Endothelial cell of umbilical vein (primary cell): ENCODE results near the gene FOXK1. TPM values are rescaled to one million over a fixed set of nuclear protein-coding genes. Genes with fewer than 3 reads are reported as not detected.

Source experiments
- BruUV-seq: library from RNA; stranded (reverse); fragments of 400-500 nt; replicated peaks from 2 replicates; lab custom pipeline; 2021; lab: Mats Ljungman, UMichigan
- CTCF ChIA-PET: fragments of 300-600, 350-600 bp; sonication (Branson Sonifier 250); formaldehyde crosslinking; loops from one replicate; lab custom pipeline; 2021; ENCODE audit warnings: antibody characterized with exemption, inconsistent platforms; lab: Charles Lee
- POLR2A ChIA-PET: fragments of 300-600, 350-600 bp; sonication (Branson Sonifier 250); formaldehyde crosslinking; loops from one replicate; lab custom pipeline; 2021; ENCODE audit warnings: antibody characterized with exemption, inconsistent platforms; lab: Charles Lee
- DNase-seq: peaks from one replicate; pipeline ENCODE4 v3.0.0-alpha.2; 2011; ENCODE audit warnings: low read depth, low spot score
- FAIRE-seq: peaks from 2 replicates; lab custom pipeline; 2011; peaks lifted over from hg19 to GRCh38; lab: Jason Lieb, UNC
- H2AFZ ChIP-seq: 2 replicates; pipeline ENCODE4 v1.6.0; 2012; ENCODE audit warnings: low read depth, low read length, control low read depth, inconsistent platforms
- H3K27ac ChIP-seq: 2 replicates; pipeline ENCODE4 v1.5.1; 2011; ENCODE audit warnings: low read depth, mild to moderate bottlenecking, control low read depth, low read length, moderate library complexity; ENCODE audit not compliant: insufficient read depth
- H3K27me3 ChIP-seq, 2 experiments: 2 replicates each; pipeline versions ENCODE4 v1.6.0 to v1.6.1; 2011; ENCODE audit warnings: low read length in 2 of 2, mixed read lengths in 1 of 2; ENCODE audit not compliant: control insufficient read depth in 2 of 2, insufficient read depth in 2 of 2
- H3K36me3 ChIP-seq, 2 experiments: 2 replicates in 1 of 2; 3 replicates in 1 of 2; pipeline ENCODE4 v1.5.1; 2011; ENCODE audit warnings: low read length in 2 of 2, mild to moderate bottlenecking in 1 of 2, moderate library complexity in 1 of 2; ENCODE audit not compliant: control insufficient read depth in 2 of 2, insufficient read depth in 2 of 2; ENCODE audit errors: extremely low read depth in 1 of 2
- H3K4me1 ChIP-seq: 3 replicates; pipeline ENCODE4 v1.5.1; 2011; ENCODE audit warnings: mild to moderate bottlenecking, low read length; ENCODE audit not compliant: control insufficient read depth, insufficient read depth; ENCODE audit errors: extremely low read depth
- H3K4me2 ChIP-seq: 2 replicates; pipeline ENCODE4 v1.6.1; 2011; ENCODE audit warnings: low read length, control low read depth, mixed read lengths; ENCODE audit not compliant: insufficient read depth
- H3K4me3 ChIP-seq, 3 experiments: fragments of 200-600 bp in 1 of 3; sonication (generic), shearing (Covaris generic) in 1 of 3; replicated peaks in 1 of 3; 2 replicates each; pipeline ENCODE4 v1.5.1; 2011 to 2016; ENCODE audit warnings: control low read depth in 3 of 3, low read length in 3 of 3, mild to moderate bottlenecking in 2 of 3, inconsistent platforms in 1 of 3, low read depth in 1 of 3, moderate library complexity in 1 of 3; ENCODE audit not compliant: insufficient read depth in 1 of 3
- H3K79me2 ChIP-seq: 2 replicates; pipeline ENCODE4 v1.6.0; 2012; ENCODE audit warnings: low read length, inconsistent platforms; ENCODE audit not compliant: control insufficient read depth, insufficient read depth
- H3K9ac ChIP-seq: replicated peaks from 2 replicates; pipeline ENCODE3; 2011; ENCODE audit warnings: low read length, control low read depth; ENCODE audit not compliant: insufficient read depth; ENCODE audit errors: extremely low read depth
- H3K9me1 ChIP-seq: replicated peaks from 3 replicates; pipeline ENCODE4 v1.6.0; 2011; ENCODE audit warnings: mild to moderate bottlenecking, low read length; ENCODE audit not compliant: control insufficient read depth, insufficient read depth; ENCODE audit errors: extremely low read depth
- H3K9me3 ChIP-seq: replicated peaks from 2 replicates; pipeline ENCODE4 v1.5.1; 2012; ENCODE audit warnings: low read length, inconsistent platforms; ENCODE audit not compliant: control insufficient read depth, insufficient read depth
- H4K20me1 ChIP-seq: replicated peaks from 2 replicates; pipeline ENCODE3; 2011; ENCODE audit warnings: mild to moderate bottlenecking, low read length; ENCODE audit not compliant: control insufficient read depth, insufficient read depth; ENCODE audit errors: extremely low read depth
- EZH2 ChIP-seq: IDR thresholded peaks from 2 replicates; pipeline ENCODE4 v1.6.1; 2012; ENCODE audit warnings: borderline replicate concordance, low read depth, mild to moderate bottlenecking, moderate library complexity, low read length, inconsistent platforms; ENCODE audit not compliant: severe bottlenecking
- FOS ChIP-seq: IDR thresholded peaks from 2 replicates; pipeline ENCODE4 v1.6.1; 2011; ENCODE audit warnings: mild to moderate bottlenecking, low read length, moderate library complexity, borderline replicate concordance; ENCODE audit not compliant: insufficient read depth
- GATA2 ChIP-seq: IDR thresholded peaks from 2 replicates; pipeline ENCODE4 v1.7.0; 2011; ENCODE audit warnings: low read depth, mild to moderate bottlenecking, moderate library complexity, mixed read lengths, low read length; ENCODE audit not compliant: insufficient read length, insufficient read depth
- JUN ChIP-seq: IDR thresholded peaks from 2 replicates; pipeline ENCODE4 v1.6.1; 2011; ENCODE audit warnings: borderline replicate concordance, low read depth; ENCODE audit not compliant: insufficient read length, insufficient read depth
- MAX ChIP-seq: IDR thresholded peaks from 2 replicates; pipeline ENCODE4 v1.6.1; 2011; ENCODE audit not compliant: insufficient read depth, insufficient read length
- MYC ChIP-seq: IDR thresholded peaks from one replicate; pipeline ENCODE4 v1.6.1; 2011; ENCODE audit warnings: mild to moderate bottlenecking, low read depth, low read length
- POLR2A ChIP-seq: IDR thresholded peaks from 2 replicates; pipeline ENCODE4 v1.6.1; 2012; ENCODE audit warnings: low read depth, mild to moderate bottlenecking, control low read depth, low read length
- POLR2AphosphoS5 ChIP-seq: IDR thresholded peaks from 2 replicates; pipeline ENCODE4 v1.6.1; 2012; ENCODE audit warnings: low read depth, mild to moderate bottlenecking, control low read depth, low read length, moderate library complexity; ENCODE audit not compliant: insufficient read depth
- dilution Hi-C: fragments of 300-500 bp; cut with MboI; formaldehyde crosslinking; loops from one replicate; pipeline ENCODE4 v1.15.0; 2019; ENCODE audit warnings: low sequenced_read_pairs; ENCODE audit not compliant: extremely low pct_ligation_motif_present
- intact Hi-C: fragments of 100-400 bp; cut with micrococcal nuclease; formaldehyde crosslinking; loops from one replicate; pipeline ENCODE4 v1.10.0; 2022
- polyA plus RNA-seq, 4 experiments: library from polyadenylated mRNA; depleted of rRNA in 3 of 4; stranded (reverse) in 3 of 4; unstranded in 1 of 4; fragments of >200 nt; gene quantifications; 2 replicates each; pipeline versions ENCODE4 v1.2.1 to v1.2.3, GENCODE V29; 2011 to 2012; ENCODE audit warnings: missing spikeins in 1 of 4
- total RNA-seq: library from RNA; stranded (reverse); gene quantifications from 2 replicates; pipeline ENCODE4 v1.2.3, GENCODE V29; 2021
- TF ChIP-seq, protein P1 (sequence below), 2 donors: IDR thresholded peaks; 1 replicate in 1 of 2; 2 replicates in 1 of 2; pipeline ENCODE4 v1.5.1; 2011; ENCODE audit warnings: low read length in 2 of 2, mild to moderate bottlenecking in 2 of 2, moderate library complexity in 2 of 2, control low read depth in 1 of 2, inconsistent platforms in 1 of 2, low read depth in 1 of 2; ENCODE audit not compliant: insufficient read depth in 1 of 2; ENCODE audit errors: extremely low read depth in 1 of 2

FOXK1 gene
- total and polyA plus RNA-seq, 2 donors (not counting 3 experiments of a cell fraction or from before 2014, with no cell fraction given), result 8.0 to 52.1 TPM

- no TSS peak for BruUV-seq
- Histone ChIP-seq H3K36me3 (peaks cover 12 to 50% of the 10 kb centered on the region in 2 experiments), H3K9ac (no peak overlapping the region), H3K4me2 (no peak overlapping the region), H2AFZ (no peak overlapping the region), H3K79me2 (no peaks in the 10 kb centered on the region), H3K4me1 (no peaks in the 10 kb centered on the region), H4K20me1 (no peaks in the 10 kb centered on the region), H3K4me3 (no peak overlapping the region), H3K9me3 (no peaks in the 10 kb centered on the region), H3K27me3 (no peaks in the 10 kb centered on the region), H3K27ac (no peak overlapping the region), H3K9me1 (no peaks in the 10 kb centered on the region)
- intact Hi-C loops, result no loop called here
- ChIA-PET POLR2A (no interaction called here), CTCF (no interaction called here)
- DNase-seq (no peak), FAIRE-seq (no peak)
- dilution Hi-C loops, result no loop called here
- TF ChIP-seq GATA2 (no peak), MAX (no peak), MYC (no peak), EZH2 (no peak), POLR2AphosphoS5 (no peak), POLR2A (no peak), JUN (no peak), FOS (no peak)
- TF ChIP-seq, protein P1, sequence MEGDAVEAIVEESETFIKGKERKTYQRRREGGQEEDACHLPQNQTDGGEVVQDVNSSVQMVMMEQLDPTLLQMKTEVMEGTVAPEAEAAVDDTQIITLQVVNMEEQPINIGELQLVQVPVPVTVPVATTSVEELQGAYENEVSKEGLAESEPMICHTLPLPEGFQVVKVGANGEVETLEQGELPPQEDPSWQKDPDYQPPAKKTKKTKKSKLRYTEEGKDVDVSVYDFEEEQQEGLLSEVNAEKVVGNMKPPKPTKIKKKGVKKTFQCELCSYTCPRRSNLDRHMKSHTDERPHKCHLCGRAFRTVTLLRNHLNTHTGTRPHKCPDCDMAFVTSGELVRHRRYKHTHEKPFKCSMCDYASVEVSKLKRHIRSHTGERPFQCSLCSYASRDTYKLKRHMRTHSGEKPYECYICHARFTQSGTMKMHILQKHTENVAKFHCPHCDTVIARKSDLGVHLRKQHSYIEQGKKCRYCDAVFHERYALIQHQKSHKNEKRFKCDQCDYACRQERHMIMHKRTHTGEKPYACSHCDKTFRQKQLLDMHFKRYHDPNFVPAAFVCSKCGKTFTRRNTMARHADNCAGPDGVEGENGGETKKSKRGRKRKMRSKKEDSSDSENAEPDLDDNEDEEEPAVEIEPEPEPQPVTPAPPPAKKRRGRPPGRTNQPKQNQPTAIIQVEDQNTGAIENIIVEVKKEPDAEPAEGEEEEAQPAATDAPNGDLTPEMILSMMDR (IDR thresholded peaks at IDR 0.05; ENCODE audit: extremely low read depth in 1 of 2, insufficient read depth in 1 of 2, low read depth in 1 of 2, low read length in 2 of 2), result no peak
Observed at GRCh38 chr7:4787947-4788626, 106.0 kb downstream of the FOXK1 start.
